Measurements from ENCODE around the gene PLGRKT.
"Not testable (repeated sequence)": the region's sequence is repeated elsewhere in the genome, so short reads cannot be mapped to it uniquely, and the experiment has no call there.

The PLGRKT gene

GRCh38 chr9:5402217-5402616 lies 35.5 kb downstream of the PLGRKT start:
- intact Hi-C loops (cut with micrococcal nuclease) = no loop called here
- Mint-ChIP-seq H3K27me3 (no peaks in the 10 kb centered on the region), H3K4me1 (ENCODE audit: low read depth) (no peaks in the 10 kb centered on the region), H3K4me3 (no peak overlapping the region), H3K27ac (no peak overlapping the region), H3K36me3 (ENCODE audit: low read depth) (peaks cover 23% of the 10 kb centered on the region), H3K9me3 (peaks cover 15% of the 10 kb centered on the region)

GRCh38 chr9:5397547-5397946 lies 40.2 kb downstream of the PLGRKT start:
- H3K4me3 Mint-ChIP-seq = not testable (repeated sequence)

GRCh38 chr9:5395428-5395827 lies 42.3 kb downstream of the PLGRKT start:
- no peak overlapping the region for H3K27ac Mint-ChIP-seq

More at GRCh38 chr9:5397547-5397946, 40.2 kb downstream of the PLGRKT start:
- H3K9me3 Mint-ChIP-seq; H3K36me3 Mint-ChIP-seq (ENCODE audit: low read depth); H3K27me3 Mint-ChIP-seq; intact Hi-C loops (cut with micrococcal nuclease); H3K27ac Mint-ChIP-seq; H3K4me1 Mint-ChIP-seq (ENCODE audit: low read depth): not testable (repeated sequence)

GRCh38 chr9:5393976-5394375 lies 43.7 kb downstream of the PLGRKT start:
- H3K4me1 Mint-ChIP-seq (ENCODE audit: low read depth) = peaks cover 15% of the 10 kb centered on the region
- H3K27me3 Mint-ChIP-seq; H3K36me3 Mint-ChIP-seq (ENCODE audit: low read depth); intact Hi-C loops (cut with micrococcal nuclease); H3K27ac Mint-ChIP-seq; H3K4me3 Mint-ChIP-seq; H3K9me3 Mint-ChIP-seq: not testable (repeated sequence)

More at GRCh38 chr9:5395428-5395827, 42.3 kb downstream of the PLGRKT start:
- no peaks in the 10 kb centered on the region for H3K9me3 Mint-ChIP-seq
- intact Hi-C loops (cut with micrococcal nuclease) = no loop called here
- no peaks in the 10 kb centered on the region for H3K27me3 Mint-ChIP-seq
- H3K4me1 Mint-ChIP-seq (ENCODE audit: low read depth) = peaks cover 5% of the 10 kb centered on the region
- H3K4me3 Mint-ChIP-seq = no peak overlapping the region
- no peaks in the 10 kb centered on the region for H3K36me3 Mint-ChIP-seq (ENCODE audit: low read depth)

- intact Hi-C loops (cut with micrococcal nuclease) = no loop called here
- H3K36me3 Mint-ChIP-seq (ENCODE audit: low read depth) = no peaks in the 10 kb centered on the region
- H3K4me1 Mint-ChIP-seq (ENCODE audit: low read depth) = peaks cover 20% of the 10 kb centered on the region
- no peaks in the 10 kb centered on the region for H3K27me3 Mint-ChIP-seq
- H3K27ac Mint-ChIP-seq = no peak overlapping the region
- H3K9me3 Mint-ChIP-seq = no peaks in the 10 kb centered on the region
- no peak overlapping the region for H3K4me3 Mint-ChIP-seq
Measured at GRCh38 chr9:5393497-5393896, 44.2 kb downstream of the PLGRKT start.

GRCh38 chr9:5392285-5392684 lies 45.4 kb downstream of the PLGRKT start:
- no peak overlapping the region for H3K27ac Mint-ChIP-seq
- H3K27me3 Mint-ChIP-seq = no peaks in the 10 kb centered on the region
- H3K9me3 Mint-ChIP-seq = no peaks in the 10 kb centered on the region
- H3K36me3 Mint-ChIP-seq (ENCODE audit: low read depth) = no peaks in the 10 kb centered on the region
- no peak overlapping the region for H3K4me3 Mint-ChIP-seq
- intact Hi-C loops (cut with micrococcal nuclease) = no loop called here
- peaks cover 28% of the 10 kb centered on the region for H3K4me1 Mint-ChIP-seq (ENCODE audit: low read depth)

- intact Hi-C loops (cut with micrococcal nuclease) = no loop called here
- Mint-ChIP-seq H3K9me3 (no peaks in the 10 kb centered on the region), H3K27ac (no peak overlapping the region), H3K36me3 (ENCODE audit: low read depth) (peaks cover under 1% of the 10 kb centered on the region), H3K4me1 (ENCODE audit: low read depth) (peaks cover 27% of the 10 kb centered on the region), H3K27me3 (no peaks in the 10 kb centered on the region), H3K4me3 (no peak overlapping the region)
Measured at GRCh38 chr9:5389109-5389732, 48.5 kb downstream of the PLGRKT start.

- H3K27me3 Mint-ChIP-seq = no peaks in the 10 kb centered on the region
- intact Hi-C loops (cut with micrococcal nuclease) = no loop called here
- no peak overlapping the region for H3K27ac Mint-ChIP-seq
- H3K4me3 Mint-ChIP-seq = no peak overlapping the region
- H3K4me1 Mint-ChIP-seq (ENCODE audit: low read depth) = peaks cover 23% of the 10 kb centered on the region
- peaks cover 8% of the 10 kb centered on the region for H3K36me3 Mint-ChIP-seq (ENCODE audit: low read depth)
- no peaks in the 10 kb centered on the region for H3K9me3 Mint-ChIP-seq
Measured at GRCh38 chr9:5388026-5388819, 49.5 kb downstream of the PLGRKT start.

- Mint-ChIP-seq H3K9me3 (peaks cover 8% of the 10 kb centered on the region), H3K36me3 (ENCODE audit: low read depth) (peaks cover 32% of the 10 kb centered on the region), H3K4me3 (no peak overlapping the region), H3K27me3 (no peaks in the 10 kb centered on the region), H3K27ac (no peak overlapping the region), H3K4me1 (ENCODE audit: low read depth) (peaks cover 26% of the 10 kb centered on the region)
- intact Hi-C loops (cut with micrococcal nuclease) = no loop called here
Measured at GRCh38 chr9:5384436-5384835, 53.3 kb downstream of the PLGRKT start.

GRCh38 chr9:5382479-5382878 lies 55.2 kb downstream of the PLGRKT start:
- peaks cover 8% of the 10 kb centered on the region for H3K9me3 Mint-ChIP-seq
- no peaks in the 10 kb centered on the region for H3K27me3 Mint-ChIP-seq
- intact Hi-C loops (cut with micrococcal nuclease) = no loop called here
- peaks cover 9% of the 10 kb centered on the region for H3K4me1 Mint-ChIP-seq (ENCODE audit: low read depth)
- no peak overlapping the region for H3K4me3 Mint-ChIP-seq
- H3K36me3 Mint-ChIP-seq (ENCODE audit: low read depth) = peaks cover 37% of the 10 kb centered on the region
- no peak overlapping the region for H3K27ac Mint-ChIP-seq

GRCh38 chr9:5375790-5376477 lies 61.8 kb downstream of the PLGRKT start:
- intact Hi-C loops (cut with micrococcal nuclease) = no loop called here
- peaks cover 20% of the 10 kb centered on the region for H3K9me3 Mint-ChIP-seq
- peaks cover 15% of the 10 kb centered on the region for H3K4me1 Mint-ChIP-seq (ENCODE audit: low read depth)
- H3K4me3 Mint-ChIP-seq = no peak overlapping the region
- no peak overlapping the region for H3K27ac Mint-ChIP-seq
- H3K27me3 Mint-ChIP-seq = no peaks in the 10 kb centered on the region
- peaks cover 24% of the 10 kb centered on the region for H3K36me3 Mint-ChIP-seq (ENCODE audit: low read depth)

GRCh38 chr9:5375091-5375490 lies 62.6 kb downstream of the PLGRKT start:
- H3K27ac Mint-ChIP-seq = no peak overlapping the region
- peaks cover 15% of the 10 kb centered on the region for H3K4me1 Mint-ChIP-seq (ENCODE audit: low read depth)
- no peak overlapping the region for H3K4me3 Mint-ChIP-seq
- no peaks in the 10 kb centered on the region for H3K27me3 Mint-ChIP-seq
- H3K36me3 Mint-ChIP-seq (ENCODE audit: low read depth) = peaks cover 18% of the 10 kb centered on the region
- peaks cover 15% of the 10 kb centered on the region for H3K9me3 Mint-ChIP-seq
- intact Hi-C loops (cut with micrococcal nuclease) = no loop called here

- intact Hi-C loops (cut with micrococcal nuclease) = no loop called here
- Mint-ChIP-seq H3K27me3 (no peaks in the 10 kb centered on the region), H3K27ac (no peak overlapping the region)
Measured at GRCh38 chr9:5364294-5365024, 73.3 kb downstream of the PLGRKT start.

More at GRCh38 chr9:5364294-5365024, 73.3 kb downstream of the PLGRKT start:
- Mint-ChIP-seq H3K4me3 (no peak overlapping the region), H3K4me1 (ENCODE audit: low read depth) (peaks cover 5% of the 10 kb centered on the region), H3K36me3 (ENCODE audit: low read depth) (no peaks in the 10 kb centered on the region), H3K9me3 (no peaks in the 10 kb centered on the region)
